Ovary (tissue), 9 donors: ENCODE data around the gene ATP2C1. TPM values are rescaled to one million over a fixed set of nuclear protein-coding genes. Genes with fewer than 3 reads are reported as not detected.

Experiments used
- DNase-seq, 5 donors: peaks; one replicate each; pipeline ENCODE4 v3.0.0-alpha.2; 2019 to 2020
- H3K27ac ChIP-seq, 2 donors: fragments of 200-600 bp; one replicate each; pipeline versions ENCODE4 v1.5.1 to v1.8.0; 2019 to 2022
- H3K27me3 ChIP-seq: fragments of 200-600 bp; one replicate; pipeline ENCODE4 v1.8.0; 2022
- H3K36me3 ChIP-seq: fragments of 200-600 bp; sonication (generic); one replicate; pipeline ENCODE4 v1.5.1; 2019
- H3K4me1 ChIP-seq: one replicate; pipeline ENCODE4 v1.8.1; 2013; ENCODE audit warnings: mild to moderate bottlenecking, moderate library complexity; ENCODE audit not compliant: insufficient read depth
- H3K4me3 ChIP-seq: fragments of 200-600 bp; sonication (generic); one replicate; pipeline ENCODE4 v1.5.1; 2017
- H3K9me3 ChIP-seq, 2 donors: fragments of 200-600 bp in 1 of 2; sonication (generic) in 1 of 2; one replicate each; pipeline versions ENCODE4 v1.5.1 to v1.8.1; 2013 to 2019; ENCODE audit warnings: mild to moderate bottlenecking in 1 of 2, moderate library complexity in 1 of 2
- EP300 ChIP-seq: sonication (generic); formaldehyde crosslinking; IDR thresholded peaks from one replicate; pipeline ENCODE4 v1.6.1; 2017; ENCODE audit warnings: antibody characterized with exemption
- POLR2A ChIP-seq: fragments of 450-650 bp; IDR thresholded peaks from one replicate; pipeline ENCODE4 v1.6.1; 2017; ENCODE audit warnings: antibody characterized with exemption, mild to moderate bottlenecking, moderate library complexity
- WGBS, 3 donors: extraction: QIAGEN DNeasy Blood & Tissue Kit in 1 of 3; methylation state at CpG; one replicate each; pipeline versions ENCODE4 v1.1.5 to v1.1.7; 2013 to 2017; 5-methylcytosine and 5-hydroxymethylcytosine counted together
- intact Hi-C, 4 donors: fragments of 100-400 bp; cut with DNase I; formaldehyde crosslinking; loops; one replicate each; pipeline versions ENCODE4 v1.11.0 to v1.15.1; 2022 to 2023
- polyA plus RNA-seq, 2 donors: library from polyadenylated mRNA; stranded (reverse); fragments of 200-250 nt in 1 of 2; fragments of 350-450 nt in 1 of 2; fragmentation: Illumina TruSeq in 1 of 2; extraction: RNeasy Lipid Tissue Mini Kit (QIAGEN cat#74804) in 1 of 2; gene quantifications; one replicate each; pipeline ENCODE4 v1.2.3, GENCODE V29; 2013 to 2014
- total RNA-seq, 7 donors: library from RNA; depleted of rRNA in 2 of 7; stranded (reverse); fragments of >200 nt in 2 of 7; fragmentation: NEBNext Ultra II Directional in 3 of 7; extraction: Animal tissue kit (Norgen Biotek cat#: 25700) in 3 of 7; gene quantifications; one replicate each; pipeline versions ENCODE4 v1.1.0 to v1.2.4, GENCODE V29; 2016 to 2023
- TF ChIP-seq, protein P1 (sequence below), 3 donors: fragments of 450-650 bp in 2 of 3; fragments of 200-600 bp in 1 of 3; IDR thresholded peaks; one replicate each; pipeline versions ENCODE4 v1.5.1 to v1.8.0; 2016 to 2022; ENCODE audit warnings: antibody characterized with exemption in 3 of 3, mild to moderate bottlenecking in 1 of 3
- donor health status: DM: no; HTN: no; CAD: no; lungs with moderate emphysema.
- donor health status: DM: no; HTN: no; CAD: no.
- donor health status: Bipolar disorder and iron deficiency.
- donor health status: DM: yes; HTN: yes; CAD: no.
- donor health status: DM: no; HTN: no; CAD: no.
- donor health status: DM: yes; HTN: yes; CAD: no.

Gene ATP2C1
- total and polyA plus RNA-seq, 9 donors: 27.3 to 88.4 (median 53.0) TPM

DNA sequence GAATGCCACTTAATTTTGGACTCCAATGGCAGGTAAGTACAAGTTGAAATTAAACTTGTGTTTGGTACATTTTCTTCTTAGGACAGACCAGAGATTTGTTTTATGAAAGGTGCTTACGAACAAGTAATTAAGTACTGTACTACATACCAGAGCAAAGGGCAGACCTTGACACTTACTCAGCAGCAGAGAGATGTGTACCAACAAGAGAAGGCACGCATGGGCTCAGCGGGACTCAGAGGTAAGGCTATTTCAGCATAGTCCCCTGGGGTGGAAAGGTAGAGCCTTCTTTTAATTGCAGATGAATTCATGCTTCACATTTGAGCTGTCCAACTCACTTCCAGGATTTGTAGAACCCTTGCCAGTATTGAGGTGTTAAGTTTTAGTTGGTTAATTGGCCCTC lies 81.4 kb downstream of the ATP2C1 start:
- H3K27ac ChIP-seq: no peak overlapping the region
- H3K36me3 ChIP-seq: no peaks in the 10 kb centered on the region
- no peaks in the 10 kb centered on the region for H3K4me1 ChIP-seq
- H3K9me3 ChIP-seq: no peaks in the 10 kb centered on the region
- H3K27me3 ChIP-seq: no peaks in the 10 kb centered on the region
- TF ChIP-seq, protein P1, sequence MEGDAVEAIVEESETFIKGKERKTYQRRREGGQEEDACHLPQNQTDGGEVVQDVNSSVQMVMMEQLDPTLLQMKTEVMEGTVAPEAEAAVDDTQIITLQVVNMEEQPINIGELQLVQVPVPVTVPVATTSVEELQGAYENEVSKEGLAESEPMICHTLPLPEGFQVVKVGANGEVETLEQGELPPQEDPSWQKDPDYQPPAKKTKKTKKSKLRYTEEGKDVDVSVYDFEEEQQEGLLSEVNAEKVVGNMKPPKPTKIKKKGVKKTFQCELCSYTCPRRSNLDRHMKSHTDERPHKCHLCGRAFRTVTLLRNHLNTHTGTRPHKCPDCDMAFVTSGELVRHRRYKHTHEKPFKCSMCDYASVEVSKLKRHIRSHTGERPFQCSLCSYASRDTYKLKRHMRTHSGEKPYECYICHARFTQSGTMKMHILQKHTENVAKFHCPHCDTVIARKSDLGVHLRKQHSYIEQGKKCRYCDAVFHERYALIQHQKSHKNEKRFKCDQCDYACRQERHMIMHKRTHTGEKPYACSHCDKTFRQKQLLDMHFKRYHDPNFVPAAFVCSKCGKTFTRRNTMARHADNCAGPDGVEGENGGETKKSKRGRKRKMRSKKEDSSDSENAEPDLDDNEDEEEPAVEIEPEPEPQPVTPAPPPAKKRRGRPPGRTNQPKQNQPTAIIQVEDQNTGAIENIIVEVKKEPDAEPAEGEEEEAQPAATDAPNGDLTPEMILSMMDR (IDR thresholded peaks at IDR 0.05): no peak
- no peak for TF ChIP-seq EP300
- intact Hi-C loops: no loop called here
- WGBS, 3 donors: 87 to 90% (median 89%) methylated on average over 3 of the region's 3 CpGs
- no peak overlapping the region for H3K4me3 ChIP-seq
- no peak for DNase-seq

DNA sequence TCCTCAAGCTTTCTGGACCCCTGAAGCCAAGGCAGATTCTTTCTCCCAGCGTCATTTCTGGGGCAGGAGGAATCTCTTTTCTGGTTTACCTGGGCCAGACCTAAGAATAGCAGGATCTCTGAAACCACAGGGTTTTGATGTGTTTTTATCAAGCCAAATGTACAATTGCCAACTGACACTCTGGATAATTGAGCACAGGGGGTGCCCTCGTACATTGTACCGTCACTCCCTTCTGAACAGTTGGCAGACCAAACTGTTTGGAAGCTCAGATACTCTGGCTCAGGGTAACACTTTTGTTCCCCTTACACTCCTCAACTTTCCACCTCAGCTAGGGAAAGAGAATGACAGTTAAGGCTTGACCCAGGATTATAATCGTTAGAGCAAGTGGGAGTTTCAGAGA lies 82.8 kb downstream of the ATP2C1 start:
- intact Hi-C loops: no loop called here
- TF ChIP-seq EP300 (no peak), POLR2A (no peak)
- TF ChIP-seq, protein P1 (IDR thresholded peaks at IDR 0.05): no peak
- no peaks in the 10 kb centered on the region for H3K9me3 ChIP-seq
- H3K4me3 ChIP-seq: no peak overlapping the region
- no peaks in the 10 kb centered on the region for H3K27me3 ChIP-seq
- H3K4me1 ChIP-seq: no peaks in the 10 kb centered on the region
- no peak overlapping the region for H3K27ac ChIP-seq
- no peaks in the 10 kb centered on the region for H3K36me3 ChIP-seq
- DNase-seq: no peak
- 63 to 68% (median 67%) methylated on average over 4 of the region's 4 CpGs for WGBS, 3 donors

DNA sequence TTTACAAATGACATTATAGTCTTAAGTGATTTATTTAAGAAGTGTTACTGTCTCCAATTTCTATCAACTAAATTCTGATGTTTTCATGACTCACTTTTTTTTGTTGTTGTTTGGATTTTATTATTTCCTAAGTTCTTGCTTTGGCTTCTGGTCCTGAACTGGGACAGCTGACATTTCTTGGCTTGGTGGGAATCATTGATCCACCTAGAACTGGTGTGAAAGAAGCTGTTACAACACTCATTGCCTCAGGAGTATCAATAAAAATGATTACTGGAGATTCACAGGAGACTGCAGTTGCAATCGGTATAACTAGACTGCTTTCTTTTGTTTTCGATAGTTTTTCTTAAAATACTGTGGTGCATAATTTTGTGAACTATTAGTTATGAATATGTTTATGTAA lies 85.2 kb downstream of the ATP2C1 start:
- 90 to 94% (median 92%) methylated on average over 2 of the region's 2 CpGs for WGBS, 3 donors
- intact Hi-C loops: no loop called here
- Histone ChIP-seq H3K4me3 (no peak overlapping the region), H3K9me3 (no peaks in the 10 kb centered on the region), H3K27me3 (no peaks in the 10 kb centered on the region), H3K4me1 (no peaks in the 10 kb centered on the region), H3K27ac (no peak overlapping the region), H3K36me3 (no peaks in the 10 kb centered on the region)
- no peak for TF ChIP-seq POLR2A
- TF ChIP-seq EP300: no peak
- TF ChIP-seq, protein P1 (IDR thresholded peaks at IDR 0.05): no peak
- DNase-seq: no peak

DNA sequence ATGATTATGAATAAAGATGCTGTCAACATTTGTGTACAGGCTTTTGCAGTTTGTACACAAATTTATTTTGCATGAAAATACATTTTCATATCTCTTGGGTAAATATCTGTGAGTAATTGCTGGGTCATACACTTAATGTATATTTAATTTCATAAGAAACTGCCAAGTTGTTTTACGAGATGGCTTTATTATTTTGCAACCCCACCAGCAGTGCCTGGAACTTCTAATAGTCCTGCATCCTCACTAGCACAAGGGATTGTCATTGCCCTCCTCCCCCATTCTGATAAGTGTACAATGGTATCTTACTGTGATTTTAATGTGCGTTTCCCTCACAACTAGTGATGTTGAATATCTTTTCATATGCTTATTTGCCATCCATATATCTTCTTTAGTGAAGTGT lies 87.6 kb downstream of the ATP2C1 start:
- WGBS, 3 donors: 92 to 94% (median 93%) methylated on average over 2 of the region's 2 CpGs
- no peak overlapping the region for H3K27ac ChIP-seq
- no peak for TF ChIP-seq POLR2A
- TF ChIP-seq EP300: no peak
- TF ChIP-seq, protein P1 (IDR thresholded peaks at IDR 0.05): no peak
- H3K4me1 ChIP-seq: no peaks in the 10 kb centered on the region
- intact Hi-C loops: no loop called here
- no peak overlapping the region for H3K4me3 ChIP-seq
- no peaks in the 10 kb centered on the region for H3K36me3 ChIP-seq
- H3K9me3 ChIP-seq: no peaks in the 10 kb centered on the region
- no peaks in the 10 kb centered on the region for H3K27me3 ChIP-seq
- no peak for DNase-seq

DNA sequence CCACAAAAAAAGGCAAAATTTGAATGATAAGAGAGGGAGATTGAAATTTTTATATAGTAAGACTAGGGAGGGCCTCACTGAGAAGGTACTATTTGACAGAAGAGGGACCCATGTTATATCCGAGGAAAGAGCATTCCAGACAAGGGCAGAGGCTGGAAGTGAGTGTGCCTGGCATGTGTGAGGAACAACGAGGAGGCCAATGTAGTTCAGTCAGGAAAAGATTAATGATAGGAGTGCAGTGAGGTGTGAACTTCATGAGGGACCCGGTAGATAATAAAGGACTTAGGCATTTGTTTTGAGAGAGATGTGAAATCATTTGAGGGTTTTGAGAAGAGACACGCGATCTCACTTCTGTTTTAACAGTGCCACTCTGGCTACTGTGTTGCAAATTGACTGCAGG lies 96.4 kb downstream of the ATP2C1 start:
- Histone ChIP-seq H3K4me1 (no peaks in the 10 kb centered on the region), H3K27ac (no peak overlapping the region), H3K4me3 (no peak overlapping the region), H3K36me3 (no peaks in the 10 kb centered on the region), H3K9me3 (no peaks in the 10 kb centered on the region), H3K27me3 (no peaks in the 10 kb centered on the region)
- DNase-seq: no peak
- 63 to 80% (median 70%) methylated on average over 5 of the region's 5 CpGs for WGBS, 3 donors
- intact Hi-C loops: no loop called here
- no peak for TF ChIP-seq EP300
- no peak for TF ChIP-seq POLR2A
- TF ChIP-seq, protein P1 (IDR thresholded peaks at IDR 0.05): no peak
